A673 (cell line): ENCODE measurements around the gene LYSET. TPM values are rescaled to one million over a fixed set of nuclear protein-coding genes. Genes with fewer than 3 reads are reported as not detected.
A peak's percentile ranks its signal among the peaks of the same experiment; 100 is the strongest.
"Not testable (repeated sequence)": the region's sequence is repeated elsewhere in the genome, so short reads cannot be mapped to it uniquely, and the experiment has no call there.

Experiments
- BruUV-seq: library from RNA; stranded (reverse); fragments of 400-500 nt; replicated peaks from 2 replicates; lab custom pipeline; 2021; lab: Mats Ljungman, UMichigan
- CTCF ChIA-PET: fragments of 300-600 bp; sonication (Branson Sonifier 250); formaldehyde crosslinking; loops from one replicate; lab custom pipeline; 2022; ENCODE audit warnings: antibody characterized with exemption; lab: Charles Lee
- POLR2A ChIA-PET: fragments of 300-600 bp; sonication (Branson Sonifier 250); formaldehyde crosslinking; loops from one replicate; lab custom pipeline; 2022; ENCODE audit warnings: antibody characterized with exemption; ENCODE audit not compliant: low non-redundant PET; lab: Charles Lee
- DNase-seq: peaks from one replicate; pipeline ENCODE4 v3.0.0-alpha.2; 2015; ENCODE audit warnings: low spot score
- H3K27ac ChIP-seq: fragments of 200-600 bp; sonication (generic); 2 replicates; pipeline ENCODE4 v1.5.1; 2016; ENCODE audit warnings: mixed run types, low read depth, mild to moderate bottlenecking, mixed read lengths, antibody characterized with exemption, low read length; ENCODE audit not compliant: poor library complexity, severe bottlenecking
- H3K27me3 ChIP-seq: fragments of 200-600 bp; sonication (generic); replicated peaks from 2 replicates; pipeline ENCODE4 v1.6.1; 2017; ENCODE audit warnings: mixed run types, low read depth, mild to moderate bottlenecking, mixed read lengths, antibody characterized with exemption, low read length; ENCODE audit not compliant: insufficient read depth, poor library complexity
- H3K36me3 ChIP-seq: fragments of 200-600 bp; sonication (generic); 2 replicates; pipeline ENCODE4 v1.6.1; 2016; ENCODE audit warnings: mixed run types, mild to moderate bottlenecking, mixed read lengths, antibody characterized with exemption, low read length; ENCODE audit not compliant: insufficient read depth, poor library complexity, severe bottlenecking
- H3K4me1 ChIP-seq: fragments of 200-600 bp; sonication (generic); 2 replicates; pipeline ENCODE4 v1.6.1; 2017; ENCODE audit warnings: mixed run types, mild to moderate bottlenecking, mixed read lengths, antibody characterized with exemption, low read length; ENCODE audit not compliant: insufficient read depth, poor library complexity, severe bottlenecking
- H3K4me3 ChIP-seq: fragments of 200-600 bp; sonication (generic); 2 replicates; pipeline ENCODE4 v1.5.1; 2016; ENCODE audit warnings: low read depth, mixed run types, mild to moderate bottlenecking, mixed read lengths, low read length; ENCODE audit not compliant: poor library complexity, severe bottlenecking
- H3K9me3 ChIP-seq: fragments of 200-600 bp; sonication (generic); 2 replicates; pipeline ENCODE4 v1.6.1; 2016; ENCODE audit warnings: mixed run types, low read depth, mild to moderate bottlenecking, mixed read lengths, antibody characterized with exemption, low read length; ENCODE audit not compliant: poor library complexity, severe bottlenecking
- EZH2 ChIP-seq: fragments of 200-600 bp; sonication (generic); IDR thresholded peaks from 2 replicates; pipeline ENCODE4 v1.6.1; 2017; ENCODE audit warnings: borderline replicate concordance, low read depth, mild to moderate bottlenecking, mixed read lengths, antibody characterized with exemption, low read length; ENCODE audit not compliant: poor library complexity, severe bottlenecking
- intact Hi-C: fragments of 100-400 bp; cut with micrococcal nuclease; formaldehyde crosslinking; loops from one replicate; pipeline ENCODE4 v1.10.0; 2022; ENCODE audit not compliant: unreplicated experiment
- total RNA-seq: library from RNA; stranded (reverse); gene quantifications from 2 replicates; pipeline ENCODE4 v1.2.3, GENCODE V29; 2021
- TF ChIP-seq, protein P1 (sequence below): fragments of 300-800, 200-600 bp; sonication (generic); conservative IDR thresholded peaks from 2 replicates; pipeline ENCODE4 v1.5.1; 2017; ENCODE audit warnings: low read depth, mild to moderate bottlenecking, antibody characterized with exemption, low read length, moderate library complexity, mixed read lengths

Gene LYSET
- total RNA-seq, 1 experiment from 2014 or later: 26.8 TPM

DNA sequence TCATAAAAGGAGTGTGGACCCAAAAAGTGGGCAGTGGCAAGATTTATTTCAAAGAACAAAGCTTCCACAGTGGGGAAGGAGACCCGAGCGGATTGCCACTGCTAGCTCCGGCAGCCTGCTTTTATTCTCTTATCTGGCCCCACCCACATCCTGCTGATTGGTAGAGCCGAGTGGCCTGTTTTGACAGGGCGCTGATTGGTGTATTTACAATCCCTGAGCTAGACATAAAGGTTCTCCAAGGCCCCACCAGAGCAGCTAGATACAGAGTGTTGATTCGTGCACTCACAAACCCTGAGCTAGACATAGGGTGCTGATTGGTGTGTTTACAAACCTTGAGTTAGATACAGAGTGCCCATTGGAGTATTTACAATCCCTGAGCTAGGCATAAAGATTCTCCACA lies 15.5 kb upstream of the LYSET start:
- H3K4me3 ChIP-seq, BruUV-seq, H3K27ac ChIP-seq, intact Hi-C loops, H3K36me3 ChIP-seq, CTCF ChIA-PET, H3K9me3 ChIP-seq, DNase-seq, H3K27me3 ChIP-seq, H3K4me1 ChIP-seq: not testable (repeated sequence)
- POLR2A ChIA-PET: interaction anchor here (0.6 kb wide), 1 partner anchor 954 kb away, joined by 3 read pairs; no protein-coding TSS in a partner anchor

GRCh38 chr14:93170141-93170540 lies 15.0 kb upstream of the LYSET start:
- H3K27ac ChIP-seq, H3K4me1 ChIP-seq, DNase-seq, H3K4me3 ChIP-seq, POLR2A ChIA-PET, H3K9me3 ChIP-seq, H3K27me3 ChIP-seq, H3K36me3 ChIP-seq, BruUV-seq, intact Hi-C loops: not testable (repeated sequence)
- CTCF ChIA-PET: interaction anchor here (0.6 kb wide), 1 partner anchor 49 kb away, joined by 6 read pairs; no protein-coding TSS in a partner anchor

DNA sequence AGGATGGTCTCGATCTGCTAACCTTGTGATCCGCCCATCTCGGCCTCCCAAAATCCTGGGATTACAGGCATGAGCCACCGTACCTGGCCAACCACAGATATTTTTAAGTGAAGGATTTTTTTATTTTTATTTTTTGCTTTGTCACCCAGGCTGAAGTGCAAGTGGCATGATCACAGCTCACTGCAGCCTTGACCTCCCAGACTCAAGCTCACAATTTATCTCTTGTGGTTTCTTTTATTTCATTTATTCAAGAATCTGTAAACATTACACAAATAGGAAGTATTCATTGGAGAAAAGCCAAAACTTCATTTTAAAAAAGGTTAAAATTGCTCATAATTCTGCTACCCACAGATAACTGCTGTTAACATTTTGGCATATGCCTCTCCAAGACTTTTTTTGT lies 13.7 kb upstream of the LYSET start:
- intact Hi-C loops: no loop called here
- no TSS peak for BruUV-seq
- CTCF ChIA-PET: no interaction called here
- no peak overlapping the region for H3K27ac ChIP-seq
- H3K9me3 ChIP-seq: no peaks in the 10 kb centered on the region
- no peak for TF ChIP-seq EZH2
- no peak overlapping the region for H3K4me3 ChIP-seq
- POLR2A ChIA-PET: no interaction called here
- H3K36me3 ChIP-seq: no peaks in the 10 kb centered on the region
- no peaks in the 10 kb centered on the region for H3K27me3 ChIP-seq
- H3K4me1 ChIP-seq: no peaks in the 10 kb centered on the region
- DNase-seq: no peak

GRCh38 chr14:93173943-93174395 lies 11.1 kb upstream of the LYSET start:
- no TSS peak for BruUV-seq
- no peak for TF ChIP-seq EZH2
- TF ChIP-seq, protein P1, sequence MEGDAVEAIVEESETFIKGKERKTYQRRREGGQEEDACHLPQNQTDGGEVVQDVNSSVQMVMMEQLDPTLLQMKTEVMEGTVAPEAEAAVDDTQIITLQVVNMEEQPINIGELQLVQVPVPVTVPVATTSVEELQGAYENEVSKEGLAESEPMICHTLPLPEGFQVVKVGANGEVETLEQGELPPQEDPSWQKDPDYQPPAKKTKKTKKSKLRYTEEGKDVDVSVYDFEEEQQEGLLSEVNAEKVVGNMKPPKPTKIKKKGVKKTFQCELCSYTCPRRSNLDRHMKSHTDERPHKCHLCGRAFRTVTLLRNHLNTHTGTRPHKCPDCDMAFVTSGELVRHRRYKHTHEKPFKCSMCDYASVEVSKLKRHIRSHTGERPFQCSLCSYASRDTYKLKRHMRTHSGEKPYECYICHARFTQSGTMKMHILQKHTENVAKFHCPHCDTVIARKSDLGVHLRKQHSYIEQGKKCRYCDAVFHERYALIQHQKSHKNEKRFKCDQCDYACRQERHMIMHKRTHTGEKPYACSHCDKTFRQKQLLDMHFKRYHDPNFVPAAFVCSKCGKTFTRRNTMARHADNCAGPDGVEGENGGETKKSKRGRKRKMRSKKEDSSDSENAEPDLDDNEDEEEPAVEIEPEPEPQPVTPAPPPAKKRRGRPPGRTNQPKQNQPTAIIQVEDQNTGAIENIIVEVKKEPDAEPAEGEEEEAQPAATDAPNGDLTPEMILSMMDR: no peak
- peak; percentile 21 for DNase-seq
- H3K27me3 ChIP-seq: no peaks in the 10 kb centered on the region
- H3K4me1 ChIP-seq: no peaks in the 10 kb centered on the region
- ChIA-PET POLR2A (no interaction called here), CTCF (no interaction called here)
- no peaks in the 10 kb centered on the region for H3K36me3 ChIP-seq
- no peak overlapping the region for H3K4me3 ChIP-seq
- H3K27ac ChIP-seq: no peak overlapping the region
- H3K9me3 ChIP-seq: no peaks in the 10 kb centered on the region
- intact Hi-C loops: no loop called here

- POLR2A ChIA-PET, H3K36me3 ChIP-seq, H3K4me3 ChIP-seq, H3K27me3 ChIP-seq, DNase-seq, H3K4me1 ChIP-seq, H3K27ac ChIP-seq, intact Hi-C loops, H3K9me3 ChIP-seq, BruUV-seq: not testable (repeated sequence)
- CTCF ChIA-PET: interaction anchor here (1.2 kb wide), 1 partner anchor 61 kb away, joined by 3 read pairs; no protein-coding TSS in a partner anchor
Observed at GRCh38 chr14:93174731-93175130, 10.4 kb upstream of the LYSET start.
